SJCRH30 (cell line): Measurements from ENCODE around the gene NDFIP1. TPM values are rescaled to one million over a fixed set of nuclear protein-coding genes. Genes with fewer than 3 reads are reported as not detected.
"Not testable (repeated sequence)": the region's sequence is repeated elsewhere in the genome, so short reads cannot be mapped to it uniquely, and the experiment has no call there.

ENCODE experiments used
- DNase-seq, 2 experiments: peaks; one replicate each; pipeline ENCODE4 v3.0.0-alpha.2; 2015 to 2020
- H3K27ac ChIP-seq: fragments of 250-450 bp; sonication (Bioruptor Pico); 2 replicates; pipeline ENCODE4 v1.5.1; 2020; ENCODE audit warnings: mild to moderate bottlenecking, moderate library complexity
- H3K27me3 ChIP-seq: fragments of 250-450 bp; sonication (Bioruptor Pico); 2 replicates; pipeline ENCODE4 v1.5.1; 2020; ENCODE audit warnings: mild to moderate bottlenecking, moderate library complexity
- H3K36me3 ChIP-seq: fragments of 250-450 bp; sonication (Bioruptor Pico); 2 replicates; pipeline ENCODE4 v1.5.1; 2020; ENCODE audit warnings: mild to moderate bottlenecking, moderate library complexity
- H3K4me1 ChIP-seq: fragments of 250-450 bp; sonication (Bioruptor Pico); 2 replicates; pipeline ENCODE4 v1.5.1; 2020; ENCODE audit warnings: mild to moderate bottlenecking, moderate library complexity
- H3K4me3 ChIP-seq: fragments of 250-450 bp; sonication (Bioruptor Pico); 2 replicates; pipeline ENCODE4 v1.5.1; 2020; ENCODE audit warnings: mild to moderate bottlenecking, moderate library complexity
- H3K9me3 ChIP-seq: fragments of 250-450 bp; sonication (Bioruptor Pico); replicated peaks from 2 replicates; pipeline ENCODE4 v1.5.1; 2020; ENCODE audit warnings: mild to moderate bottlenecking, moderate library complexity
- total RNA-seq: library from RNA; depleted of rRNA; stranded (reverse); fragments of >200 nt; shearing (Covaris generic); gene quantifications from 2 replicates; pipeline ENCODE4 v1.2.3, GENCODE V29; 2014

NDFIP1 gene
- total RNA-seq, 1 experiment from 2014 or later = 22.2 TPM

GRCh38 chr5:142150431-142150830 lies 41.9 kb downstream of the NDFIP1 start:
- DNase-seq = no peak
- Histone ChIP-seq H3K4me3 (no peak overlapping the region), H3K36me3 (peaks cover 14% of the 10 kb centered on the region), H3K27ac (no peak overlapping the region), H3K4me1 (no peaks in the 10 kb centered on the region), H3K9me3 (no peaks in the 10 kb centered on the region), H3K27me3 (no peaks in the 10 kb centered on the region)

DNA sequence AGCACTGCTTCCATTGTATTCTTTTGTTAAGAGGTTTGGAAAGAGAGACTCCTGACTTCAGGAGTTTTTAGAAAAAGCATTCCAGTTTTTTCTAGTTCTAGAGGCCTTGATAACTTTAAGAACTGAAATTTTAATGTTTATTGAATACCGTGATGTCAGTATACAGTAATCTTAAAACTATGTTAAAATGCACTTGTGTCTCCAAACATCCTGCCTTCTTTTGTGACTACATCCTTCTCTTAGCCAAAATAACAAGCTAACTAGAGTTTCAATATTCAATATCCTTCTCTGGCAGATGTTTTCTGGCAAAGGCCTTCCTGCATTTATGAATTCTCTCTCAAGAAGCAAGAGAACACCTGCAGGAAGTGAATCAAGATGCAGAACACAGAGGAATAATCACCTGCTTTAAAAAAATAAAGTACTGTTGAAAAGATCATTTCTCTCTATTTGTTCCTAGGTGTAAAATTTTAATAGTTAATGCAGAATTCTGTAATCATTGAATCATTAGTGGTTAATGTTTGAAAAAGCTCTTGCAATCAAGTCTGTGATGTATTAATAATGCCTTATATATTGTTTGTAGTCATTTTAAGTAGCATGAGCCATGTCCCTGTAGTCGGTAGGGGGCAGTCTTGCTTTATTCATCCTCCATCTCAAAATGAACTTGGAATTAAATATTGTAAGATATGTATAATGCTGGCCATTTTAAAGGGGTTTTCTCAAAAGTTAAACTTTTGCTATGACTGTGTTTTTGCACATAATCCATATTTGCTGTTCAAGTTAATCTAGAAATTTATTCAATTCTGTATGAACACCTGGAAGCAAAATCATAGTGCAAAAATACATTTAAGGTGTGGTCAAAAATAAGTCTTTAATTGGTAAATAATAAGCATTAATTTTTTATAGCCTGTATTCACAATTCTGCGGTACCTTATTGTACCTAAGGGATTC lies 43.1 kb downstream of the NDFIP1 start:
- Histone ChIP-seq H3K36me3 (peaks cover 9% of the 10 kb centered on the region; the same call in 1 of the 2 replicates), H3K27me3 (no peaks in the 10 kb centered on the region), H3K27ac (no peak overlapping the region), H3K9me3 (no peaks in the 10 kb centered on the region), H3K4me1 (no peaks in the 10 kb centered on the region; the same call in 1 of the 2 replicates), H3K4me3 (no peak overlapping the region)
- peak; percentile 63 to 83 for DNase-seq

- H3K27ac ChIP-seq = no peak overlapping the region
- no peaks in the 10 kb centered on the region for H3K9me3 ChIP-seq
- no peak overlapping the region for H3K4me3 ChIP-seq
- H3K4me1 ChIP-seq = no peaks in the 10 kb centered on the region; the same call in 1 of the 2 replicates
- peak in 1 of 2 experiments; percentile 48 for DNase-seq
- peaks cover 6% of the 10 kb centered on the region; the same call in 1 of the 2 replicates for H3K36me3 ChIP-seq
- no peaks in the 10 kb centered on the region for H3K27me3 ChIP-seq
Measured at GRCh38 chr5:142152384-142152732, 43.8 kb downstream of the NDFIP1 start.

- Histone ChIP-seq H3K36me3 (no peaks in the 10 kb centered on the region), H3K27me3 (no peaks in the 10 kb centered on the region), H3K9me3 (no peaks in the 10 kb centered on the region), H3K27ac (no peak overlapping the region), H3K4me1 (no peaks in the 10 kb centered on the region; the same call in 1 of the 2 replicates), H3K4me3 (no peak overlapping the region)
- DNase-seq = no peak
Measured at GRCh38 chr5:142153674-142154448, 45.3 kb downstream of the NDFIP1 start.

DNA sequence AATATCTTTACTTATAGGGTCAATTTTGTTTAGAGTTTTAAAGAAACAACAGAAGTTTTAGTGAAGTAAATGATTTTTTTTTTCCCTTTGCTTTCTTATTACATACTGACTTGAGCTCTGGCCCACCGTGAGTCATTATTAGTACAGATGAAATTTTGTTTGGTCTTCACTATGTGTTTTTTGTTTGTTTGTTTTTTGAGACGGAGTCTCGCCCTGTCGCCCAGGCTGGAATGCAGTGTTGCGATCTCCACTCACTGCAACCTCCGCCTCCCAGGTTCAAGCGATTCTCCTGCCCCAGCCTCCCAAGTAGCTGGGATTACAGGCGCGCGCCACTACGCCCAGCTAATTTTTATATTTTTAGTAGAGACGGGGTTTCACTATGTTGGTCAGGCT lies 45.9 kb downstream of the NDFIP1 start:
- not testable (repeated sequence) for H3K9me3 ChIP-seq, H3K4me1 ChIP-seq, H3K27me3 ChIP-seq, H3K27ac ChIP-seq, H3K4me3 ChIP-seq, H3K36me3 ChIP-seq, DNase-seq

DNA sequence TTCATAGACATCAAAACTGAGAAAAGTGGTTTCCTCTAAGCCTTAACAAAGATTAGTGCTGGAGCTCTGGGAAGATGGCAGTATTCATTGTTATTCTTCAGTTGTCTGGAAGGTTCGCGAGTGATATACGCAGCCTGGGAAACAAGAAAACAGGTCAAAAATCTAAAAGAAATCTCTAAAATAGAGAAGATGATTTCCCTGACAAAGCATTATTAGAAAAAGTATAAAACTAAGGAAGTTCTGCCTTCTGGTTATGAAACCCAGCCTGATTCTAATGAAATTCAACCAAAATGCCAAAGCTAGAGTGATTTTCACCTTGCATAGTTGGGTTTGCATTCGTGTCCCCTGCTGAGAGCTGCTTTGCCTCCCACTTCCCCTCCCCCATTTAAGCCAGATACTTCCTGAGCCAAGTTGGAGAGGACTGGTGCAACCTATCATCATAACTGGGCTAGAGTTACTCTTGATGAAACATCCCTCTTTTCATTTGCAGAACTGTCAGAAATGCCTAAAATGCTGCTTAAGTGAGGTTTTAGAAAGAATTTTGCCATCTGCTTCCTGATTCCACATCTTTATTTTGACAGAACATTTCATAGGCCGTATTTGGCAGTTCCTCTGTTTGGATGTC lies 48.4 kb downstream of the NDFIP1 start:
- no peaks in the 10 kb centered on the region for H3K9me3 ChIP-seq
- no peak for DNase-seq
- H3K4me3 ChIP-seq = no peak overlapping the region
- H3K4me1 ChIP-seq = no peaks in the 10 kb centered on the region; the same call in 1 of the 2 replicates
- no peaks in the 10 kb centered on the region for H3K36me3 ChIP-seq
- no peaks in the 10 kb centered on the region for H3K27me3 ChIP-seq
- H3K27ac ChIP-seq = no peak overlapping the region

GRCh38 chr5:142159354-142159753 lies 50.8 kb downstream of the NDFIP1 start:
- Histone ChIP-seq H3K4me1 (no peaks in the 10 kb centered on the region; the same call in 1 of the 2 replicates), H3K27me3 (no peaks in the 10 kb centered on the region), H3K36me3 (no peaks in the 10 kb centered on the region), H3K4me3 (no peak overlapping the region), H3K9me3 (no peaks in the 10 kb centered on the region), H3K27ac (no peak overlapping the region)
- DNase-seq = no peak

DNA sequence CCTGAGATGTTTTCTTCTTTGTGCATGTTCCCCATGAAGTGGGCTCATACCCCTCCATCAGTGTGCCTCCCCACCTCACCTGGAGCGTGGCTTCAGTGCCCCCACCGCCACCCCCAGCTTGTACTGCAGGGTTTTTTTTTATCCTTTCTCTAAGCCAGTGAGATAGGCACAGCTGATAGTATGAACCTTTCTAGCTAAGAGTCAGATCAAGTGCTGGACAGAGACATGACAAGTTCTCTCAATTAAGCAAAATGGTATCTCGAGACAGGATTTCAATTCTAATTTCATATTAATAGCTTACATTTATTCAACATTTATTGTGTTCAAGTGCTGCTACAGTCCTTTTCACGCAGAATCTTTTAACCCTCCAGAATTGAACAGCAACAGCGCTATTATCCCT lies 55.7 kb downstream of the NDFIP1 start:
- Histone ChIP-seq H3K4me3 (no peak overlapping the region), H3K36me3 (no peaks in the 10 kb centered on the region), H3K27ac (no peak overlapping the region), H3K27me3 (no peaks in the 10 kb centered on the region), H3K9me3 (no peaks in the 10 kb centered on the region), H3K4me1 (peaks cover 5% of the 10 kb centered on the region)
- no peak for DNase-seq

GRCh38 chr5:142166754-142167153 lies 58.2 kb downstream of the NDFIP1 start:
- H3K36me3 ChIP-seq = no peaks in the 10 kb centered on the region
- no peak overlapping the region for H3K4me3 ChIP-seq
- no peaks in the 10 kb centered on the region for H3K9me3 ChIP-seq
- no peak for DNase-seq
- no peak overlapping the region for H3K27ac ChIP-seq
- no peaks in the 10 kb centered on the region for H3K27me3 ChIP-seq
- peaks cover 11% of the 10 kb centered on the region for H3K4me1 ChIP-seq

DNA sequence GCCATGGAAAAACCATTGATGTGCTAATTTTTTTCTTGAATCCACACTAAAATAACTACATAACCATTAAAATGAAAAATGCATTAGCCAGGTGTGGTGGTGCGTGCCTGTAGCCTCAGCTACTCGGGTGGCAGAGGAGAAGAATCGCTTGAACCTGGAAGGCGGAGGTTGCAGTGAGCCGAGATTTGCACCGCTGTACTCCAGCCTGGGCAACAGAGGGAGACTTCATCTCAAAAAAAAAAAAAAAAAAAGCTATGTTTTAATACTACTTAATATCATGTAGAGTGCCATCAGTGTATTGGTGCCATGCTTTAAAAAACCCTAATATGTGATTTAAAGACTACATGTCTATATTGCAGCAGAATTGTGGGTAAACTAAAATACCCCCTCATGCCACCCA lies 58.9 kb downstream of the NDFIP1 start:
- Histone ChIP-seq H3K4me1 (peaks cover 11% of the 10 kb centered on the region), H3K4me3 (no peak overlapping the region), H3K9me3 (no peaks in the 10 kb centered on the region), H3K27ac (no peak overlapping the region), H3K27me3 (no peaks in the 10 kb centered on the region), H3K36me3 (no peaks in the 10 kb centered on the region)
- no peak for DNase-seq

- H3K27me3 ChIP-seq = no peaks in the 10 kb centered on the region
- H3K4me3 ChIP-seq = no peak overlapping the region
- no peak overlapping the region for H3K27ac ChIP-seq
- H3K4me1 ChIP-seq = peaks cover 11% of the 10 kb centered on the region
- no peaks in the 10 kb centered on the region for H3K9me3 ChIP-seq
- H3K36me3 ChIP-seq = no peaks in the 10 kb centered on the region
- DNase-seq = no peak
Measured at GRCh38 chr5:142168365-142168764, 59.8 kb downstream of the NDFIP1 start.

GRCh38 chr5:142170254-142170953 lies 61.8 kb downstream of the NDFIP1 start:
- Histone ChIP-seq H3K9me3 (no peaks in the 10 kb centered on the region), H3K36me3 (no peaks in the 10 kb centered on the region), H3K27ac (no peak overlapping the region), H3K4me1 (peaks cover 19% of the 10 kb centered on the region), H3K27me3 (no peaks in the 10 kb centered on the region), H3K4me3 (no peak overlapping the region)
- DNase-seq = no peak

- Histone ChIP-seq H3K27ac (no peak overlapping the region), H3K9me3 (no peaks in the 10 kb centered on the region), H3K4me1 (peaks cover 23% of the 10 kb centered on the region), H3K27me3 (no peaks in the 10 kb centered on the region), H3K4me3 (no peak overlapping the region), H3K36me3 (no peaks in the 10 kb centered on the region)
- no peak for DNase-seq
Measured at GRCh38 chr5:142171270-142171669, 62.7 kb downstream of the NDFIP1 start.

GRCh38 chr5:142175039-142175438 lies 66.5 kb downstream of the NDFIP1 start:
- no peak overlapping the region for H3K27ac ChIP-seq
- peak; percentile 81 to 90 for DNase-seq

More at GRCh38 chr5:142175039-142175438, 66.5 kb downstream of the NDFIP1 start:
- Histone ChIP-seq H3K36me3 (no peaks in the 10 kb centered on the region), H3K4me3 (no peak overlapping the region), H3K4me1 (peaks cover 15% of the 10 kb centered on the region), H3K27me3 (no peaks in the 10 kb centered on the region), H3K9me3 (no peaks in the 10 kb centered on the region)
